Smooth muscle cell (in vitro differentiated cells): Measurements from ENCODE around the gene NVL. TPM values are rescaled to one million over a fixed set of nuclear protein-coding genes. Genes with fewer than 3 reads are reported as not detected.

Experiments used
- DNase-seq: peaks from one replicate; lab custom pipeline; 2025; ENCODE audit not compliant: unreplicated experiment; lab: John Stamatoyannopoulos, UW
- H2AFZ ChIP-seq: fragments of 200-600 bp; sonication (generic); 2 replicates; pipeline ENCODE4 v1.6.0; 2016; ENCODE audit warnings: antibody characterized with exemption, low read depth, mild to moderate bottlenecking
- H3F3A ChIP-seq: fragments of 200-600 bp; sonication (generic); 2 replicates; pipeline ENCODE4 v1.6.0; 2017; ENCODE audit warnings: antibody characterized with exemption, low read depth
- H3K27ac ChIP-seq: fragments of 200-600 bp; sonication (generic); 2 replicates; pipeline ENCODE4 v1.5.1; 2016; ENCODE audit warnings: low read depth, mild to moderate bottlenecking
- H3K27me3 ChIP-seq: fragments of 200-600 bp; sonication (generic); 2 replicates; pipeline ENCODE4 v1.6.1; 2016; ENCODE audit warnings: low read depth, mild to moderate bottlenecking
- H3K36me3 ChIP-seq: fragments of 200-600 bp; sonication (generic); 2 replicates; pipeline ENCODE4 v1.5.1; 2016; ENCODE audit warnings: low read depth
- H3K4me1 ChIP-seq: fragments of 200-600 bp; sonication (generic); 2 replicates; pipeline ENCODE4 v1.5.1; 2016; ENCODE audit warnings: low read depth
- H3K4me2 ChIP-seq: fragments of 200-600 bp; sonication (generic); 2 replicates; pipeline ENCODE4 v1.6.0; 2016; ENCODE audit warnings: mild to moderate bottlenecking
- H3K4me3 ChIP-seq: fragments of 200-600 bp; sonication (generic); 2 replicates; pipeline ENCODE4 v1.5.1; 2016; ENCODE audit warnings: mild to moderate bottlenecking
- H3K79me2 ChIP-seq: fragments of 200-600 bp; sonication (generic); 2 replicates; pipeline ENCODE4 v1.6.0; 2016; ENCODE audit warnings: low read depth, mild to moderate bottlenecking
- H3K9ac ChIP-seq: fragments of 200-600 bp; sonication (generic); 2 replicates; pipeline ENCODE4 v1.6.0; 2016; ENCODE audit warnings: low read depth
- H3K9me3 ChIP-seq: fragments of 200-600 bp; sonication (generic); replicated peaks from 2 replicates; pipeline ENCODE4 v1.5.1; 2016; ENCODE audit warnings: low read depth
- H4K20me1 ChIP-seq: fragments of 200-600 bp; sonication (generic); 2 replicates; pipeline ENCODE4 v1.6.0; 2016; ENCODE audit warnings: low read depth
- WGBS: methylation state at CpG from one replicate; pipeline ENCODE4 v1.1.7; 2016; ENCODE audit warnings: low lambda C conversion rate; 5-methylcytosine and 5-hydroxymethylcytosine counted together
- polyA plus RNA-seq: library from polyadenylated mRNA; unstranded; fragments of >200 nt; fragmentation: Nextera tagmentation; extraction: Ambion mirVana; gene quantifications from 2 replicates; pipeline ENCODE4 v1.2.1, GENCODE V29; 2016
- total RNA-seq: library from RNA; depleted of rRNA; stranded (reverse); fragments of >200 nt; gene quantifications from 2 replicates; pipeline ENCODE4 v1.2.3, GENCODE V29; 2014
- TF ChIP-seq, protein P1 (sequence below): fragments of 200-600 bp; sonication (generic); IDR thresholded peaks from 2 replicates; pipeline ENCODE4 v1.5.1; 2017; ENCODE audit warnings: borderline replicate concordance, mild to moderate bottlenecking, antibody characterized with exemption; ENCODE audit not compliant: insufficient read depth, poor library complexity, severe bottlenecking

NVL gene
- total and polyA plus RNA-seq, 2 experiments from 2014 or later: 17.3 to 35.4 TPM

DNA sequence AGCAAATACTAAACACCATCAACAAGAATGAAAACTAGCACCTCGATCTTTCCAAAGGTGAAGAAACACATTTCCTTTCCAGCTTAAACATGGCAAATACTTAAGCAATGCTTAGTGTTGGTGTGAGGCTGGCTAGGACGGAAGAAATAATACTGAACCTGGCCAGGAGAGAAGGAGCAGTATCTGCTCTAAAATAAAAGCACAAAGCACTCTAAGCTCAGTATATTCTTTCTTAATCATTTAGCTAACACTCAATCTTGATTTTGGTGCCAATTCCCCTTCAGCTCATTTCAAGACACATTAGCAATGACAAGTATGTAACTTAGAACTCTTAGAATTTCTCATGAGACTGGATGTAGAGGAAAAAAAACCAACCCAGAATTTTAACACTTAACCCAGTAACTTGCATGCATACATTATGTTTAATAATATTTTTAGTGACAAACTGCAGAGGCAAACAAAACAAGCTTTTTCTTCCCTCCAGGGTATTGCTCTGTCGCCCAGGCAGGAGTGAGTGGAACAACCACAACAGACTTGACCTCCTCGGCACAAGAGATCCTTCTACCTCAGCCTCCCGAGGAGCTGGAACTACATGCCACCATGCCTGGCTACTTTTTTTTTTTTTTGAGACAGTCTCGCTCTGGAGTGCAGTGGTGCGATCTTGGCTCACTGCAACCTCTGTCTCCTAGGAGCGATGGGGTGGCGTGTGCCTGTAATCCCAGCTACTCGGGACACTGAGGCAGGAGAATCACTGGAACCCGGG, 92.7 kb downstream of the NVL start:
- DNase-seq: no peak
- H3F3A ChIP-seq: no peaks in the 10 kb centered on the region
- no peaks in the 10 kb centered on the region for H4K20me1 ChIP-seq
- no peak overlapping the region for H3K4me3 ChIP-seq
- H3K4me2 ChIP-seq: no peak overlapping the region
- no peak overlapping the region for H3K27ac ChIP-seq
- H3K4me1 ChIP-seq: no peaks in the 10 kb centered on the region
- no peaks in the 10 kb centered on the region for H3K27me3 ChIP-seq
- TF ChIP-seq, protein P1, sequence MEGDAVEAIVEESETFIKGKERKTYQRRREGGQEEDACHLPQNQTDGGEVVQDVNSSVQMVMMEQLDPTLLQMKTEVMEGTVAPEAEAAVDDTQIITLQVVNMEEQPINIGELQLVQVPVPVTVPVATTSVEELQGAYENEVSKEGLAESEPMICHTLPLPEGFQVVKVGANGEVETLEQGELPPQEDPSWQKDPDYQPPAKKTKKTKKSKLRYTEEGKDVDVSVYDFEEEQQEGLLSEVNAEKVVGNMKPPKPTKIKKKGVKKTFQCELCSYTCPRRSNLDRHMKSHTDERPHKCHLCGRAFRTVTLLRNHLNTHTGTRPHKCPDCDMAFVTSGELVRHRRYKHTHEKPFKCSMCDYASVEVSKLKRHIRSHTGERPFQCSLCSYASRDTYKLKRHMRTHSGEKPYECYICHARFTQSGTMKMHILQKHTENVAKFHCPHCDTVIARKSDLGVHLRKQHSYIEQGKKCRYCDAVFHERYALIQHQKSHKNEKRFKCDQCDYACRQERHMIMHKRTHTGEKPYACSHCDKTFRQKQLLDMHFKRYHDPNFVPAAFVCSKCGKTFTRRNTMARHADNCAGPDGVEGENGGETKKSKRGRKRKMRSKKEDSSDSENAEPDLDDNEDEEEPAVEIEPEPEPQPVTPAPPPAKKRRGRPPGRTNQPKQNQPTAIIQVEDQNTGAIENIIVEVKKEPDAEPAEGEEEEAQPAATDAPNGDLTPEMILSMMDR: no peak
- no peak overlapping the region for H2AFZ ChIP-seq
- no peaks in the 10 kb centered on the region for H3K9me3 ChIP-seq
- no peak overlapping the region for H3K9ac ChIP-seq
- H3K79me2 ChIP-seq: no peaks in the 10 kb centered on the region
- H3K36me3 ChIP-seq: no peaks in the 10 kb centered on the region
- 96% methylated on average over 11 of the region's 11 CpGs for WGBS

- TF ChIP-seq, protein P1: no peak
- no peak overlapping the region for H3K4me2 ChIP-seq
- WGBS: 84% methylated on average over 2 of the region's 2 CpGs
These were observed 94.0 kb downstream of the NVL start for GRCh38 chr1:224235813-224236493.

GRCh38 chr1:224234017-224234416, 96.0 kb downstream of the NVL start:
- Histone ChIP-seq H3F3A (no peaks in the 10 kb centered on the region), H3K36me3 (peaks cover 8% of the 10 kb centered on the region), H4K20me1 (no peaks in the 10 kb centered on the region), H3K9me3 (no peaks in the 10 kb centered on the region), H3K4me3 (no peak overlapping the region), H3K4me1 (no peaks in the 10 kb centered on the region), H2AFZ (no peak overlapping the region), H3K79me2 (no peaks in the 10 kb centered on the region), H3K27me3 (no peaks in the 10 kb centered on the region), H3K27ac (no peak overlapping the region), H3K4me2 (no peak overlapping the region), H3K9ac (no peak overlapping the region)
- DNase-seq: no peak
- TF ChIP-seq, protein P1: no peak

More at GRCh38 chr1:224235813-224236493, 94.0 kb downstream of the NVL start:
- Histone ChIP-seq H3K36me3 (no peaks in the 10 kb centered on the region), H3K27me3 (no peaks in the 10 kb centered on the region), H3K9me3 (no peaks in the 10 kb centered on the region), H3F3A (no peaks in the 10 kb centered on the region), H3K4me1 (no peaks in the 10 kb centered on the region), H3K9ac (no peak overlapping the region), H2AFZ (no peak overlapping the region), H3K4me3 (no peak overlapping the region), H4K20me1 (no peaks in the 10 kb centered on the region), H3K27ac (no peak overlapping the region), H3K79me2 (no peaks in the 10 kb centered on the region)
- DNase-seq: no peak
